SK-N-SH treated with all-trans-retinoic acid at 6 μM for 48 hours (cell line): ENCODE data around the gene GH1.

Experiments
- ARNTL ChIP-seq: fragments of 450-650 bp; formaldehyde crosslinking; IDR thresholded peaks from 2 replicates; pipeline ENCODE4 v1.5.0; 2020; ENCODE audit warnings: low read depth, mild to moderate bottlenecking, moderate library complexity, borderline replicate concordance
- OSR1 ChIP-seq: fragments of 250-450 bp; sonication (Bioruptor Pico); IDR thresholded peaks from 2 replicates; pipeline ENCODE4 v1.8.0; 2022; ENCODE audit warnings: moderate library complexity, mild to moderate bottlenecking, inconsistent platforms
- PPARA ChIP-seq: fragments of 250-450 bp; sonication (Bioruptor Pico); IDR thresholded peaks from 2 replicates; pipeline ENCODE4 v1.5.0; 2020; ENCODE audit warnings: mild to moderate bottlenecking, borderline replicate concordance
- RARB ChIP-seq: fragments of 250-450 bp; sonication (Bioruptor Pico); IDR thresholded peaks from 2 replicates; pipeline ENCODE4 v1.8.0; 2021; ENCODE audit warnings: mild to moderate bottlenecking, moderate library complexity
- ZC3H10 ChIP-seq: fragments of 250-450 bp; sonication (Bioruptor Pico); IDR thresholded peaks from 2 replicates; pipeline ENCODE4 v1.5.1; 2021; ENCODE audit warnings: mild to moderate bottlenecking, moderate library complexity
- ZFP3 ChIP-seq: fragments of 250-450 bp; sonication (Bioruptor Pico); IDR thresholded peaks from 2 replicates; pipeline ENCODE4 v1.5.0; 2020; ENCODE audit warnings: mild to moderate bottlenecking, moderate library complexity
- ZFP30 ChIP-seq: fragments of 450-650 bp; formaldehyde crosslinking; IDR thresholded peaks from 2 replicates; pipeline ENCODE4 v1.5.0; 2022; ENCODE audit warnings: mild to moderate bottlenecking, moderate library complexity
- ZNF8 ChIP-seq: fragments of 450-650 bp; formaldehyde crosslinking; IDR thresholded peaks from 2 replicates; pipeline ENCODE4 v1.5.0; 2020; ENCODE audit warnings: mild to moderate bottlenecking, moderate library complexity
- TF ChIP-seq, protein P1 (sequence below): fragments of 250-450 bp; sonication (Bioruptor Pico); IDR thresholded peaks from 2 replicates; pipeline ENCODE4 v1.5.1; 2020; ENCODE audit warnings: low read depth, mild to moderate bottlenecking, moderate library complexity
- TF ChIP-seq, protein P2 (sequence below): fragments of 250-450 bp; sonication (Bioruptor Pico); IDR thresholded peaks from 2 replicates; pipeline ENCODE4 v1.8.0; 2021; ENCODE audit warnings: low read depth, mild to moderate bottlenecking, moderate library complexity, borderline replicate concordance
- TF ChIP-seq, protein P3 (sequence below): fragments of 250-450 bp; sonication (Bioruptor Pico); IDR thresholded peaks from 2 replicates; pipeline ENCODE4 v1.8.0; 2020; ENCODE audit warnings: mild to moderate bottlenecking, moderate library complexity, borderline replicate concordance

DNA sequence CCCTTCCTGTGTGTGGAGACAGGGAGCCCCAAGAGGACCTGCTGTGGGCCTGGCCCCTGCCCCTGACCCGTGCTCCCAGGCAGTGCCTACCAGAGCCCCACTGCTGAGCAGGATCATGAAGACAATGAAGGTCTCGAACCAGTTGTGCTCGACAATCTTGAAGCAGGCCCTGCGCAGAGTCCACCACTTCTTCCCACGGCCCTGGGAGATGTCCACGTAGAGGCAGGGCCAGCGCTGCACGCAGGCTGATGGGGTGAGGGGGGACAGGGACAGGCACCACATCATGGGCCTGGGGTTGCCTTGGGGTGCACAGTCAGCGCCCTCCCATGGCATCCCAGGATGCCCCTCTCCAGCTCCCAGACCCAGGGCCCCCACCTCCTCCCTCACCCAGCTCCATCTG is 29.9 kb upstream of the GH1 start:
- TF ChIP-seq ZC3H10 (CRISPR knock-in tag) (no peak), ZFP30 (no peak), ARNTL (CRISPR knock-in tag) (no peak), ZFP3 (CRISPR knock-in tag) (no peak), PPARA (CRISPR knock-in tag) (no peak), ZNF8 (CRISPR knock-in tag) (no peak), RARB (CRISPR knock-in tag) (no peak), OSR1 (CRISPR knock-in tag) (no peak)
- TF ChIP-seq, protein P1, sequence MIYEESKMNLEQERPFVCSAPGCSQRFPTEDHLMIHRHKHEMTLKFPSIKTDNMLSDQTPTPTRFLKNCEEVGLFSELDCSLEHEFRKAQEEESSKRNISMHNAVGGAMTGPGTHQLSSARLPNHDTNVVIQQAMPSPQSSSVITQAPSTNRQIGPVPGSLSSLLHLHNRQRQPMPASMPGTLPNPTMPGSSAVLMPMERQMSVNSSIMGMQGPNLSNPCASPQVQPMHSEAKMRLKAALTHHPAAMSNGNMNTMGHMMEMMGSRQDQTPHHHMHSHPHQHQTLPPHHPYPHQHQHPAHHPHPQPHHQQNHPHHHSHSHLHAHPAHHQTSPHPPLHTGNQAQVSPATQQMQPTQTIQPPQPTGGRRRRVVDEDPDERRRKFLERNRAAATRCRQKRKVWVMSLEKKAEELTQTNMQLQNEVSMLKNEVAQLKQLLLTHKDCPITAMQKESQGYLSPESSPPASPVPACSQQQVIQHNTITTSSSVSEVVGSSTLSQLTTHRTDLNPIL, result no peak
- TF ChIP-seq, protein P2, sequence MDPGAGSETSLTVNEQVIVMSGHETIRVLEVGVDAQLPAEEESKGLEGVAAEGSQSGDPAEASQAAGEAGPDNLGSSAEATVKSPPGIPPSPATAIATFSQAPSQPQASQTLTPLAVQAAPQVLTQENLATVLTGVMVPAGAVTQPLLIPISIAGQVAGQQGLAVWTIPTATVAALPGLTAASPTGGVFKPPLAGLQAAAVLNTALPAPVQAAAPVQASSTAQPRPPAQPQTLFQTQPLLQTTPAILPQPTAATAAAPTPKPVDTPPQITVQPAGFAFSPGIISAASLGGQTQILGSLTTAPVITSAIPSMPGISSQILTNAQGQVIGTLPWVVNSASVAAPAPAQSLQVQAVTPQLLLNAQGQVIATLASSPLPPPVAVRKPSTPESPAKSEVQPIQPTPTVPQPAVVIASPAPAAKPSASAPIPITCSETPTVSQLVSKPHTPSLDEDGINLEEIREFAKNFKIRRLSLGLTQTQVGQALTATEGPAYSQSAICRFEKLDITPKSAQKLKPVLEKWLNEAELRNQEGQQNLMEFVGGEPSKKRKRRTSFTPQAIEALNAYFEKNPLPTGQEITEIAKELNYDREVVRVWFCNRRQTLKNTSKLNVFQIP (CRISPR knock-in tag), result no peak
- TF ChIP-seq, protein P3, sequence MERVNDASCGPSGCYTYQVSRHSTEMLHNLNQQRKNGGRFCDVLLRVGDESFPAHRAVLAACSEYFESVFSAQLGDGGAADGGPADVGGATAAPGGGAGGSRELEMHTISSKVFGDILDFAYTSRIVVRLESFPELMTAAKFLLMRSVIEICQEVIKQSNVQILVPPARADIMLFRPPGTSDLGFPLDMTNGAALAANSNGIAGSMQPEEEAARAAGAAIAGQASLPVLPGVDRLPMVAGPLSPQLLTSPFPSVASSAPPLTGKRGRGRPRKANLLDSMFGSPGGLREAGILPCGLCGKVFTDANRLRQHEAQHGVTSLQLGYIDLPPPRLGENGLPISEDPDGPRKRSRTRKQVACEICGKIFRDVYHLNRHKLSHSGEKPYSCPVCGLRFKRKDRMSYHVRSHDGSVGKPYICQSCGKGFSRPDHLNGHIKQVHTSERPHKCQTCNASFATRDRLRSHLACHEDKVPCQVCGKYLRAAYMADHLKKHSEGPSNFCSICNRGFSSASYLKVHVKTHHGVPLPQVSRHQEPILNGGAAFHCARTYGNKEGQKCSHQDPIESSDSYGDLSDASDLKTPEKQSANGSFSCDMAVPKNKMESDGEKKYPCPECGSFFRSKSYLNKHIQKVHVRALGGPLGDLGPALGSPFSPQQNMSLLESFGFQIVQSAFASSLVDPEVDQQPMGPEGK (CRISPR knock-in tag), result no peak
